Measurements from ENCODE around the gene TM4SF1.

DNA sequence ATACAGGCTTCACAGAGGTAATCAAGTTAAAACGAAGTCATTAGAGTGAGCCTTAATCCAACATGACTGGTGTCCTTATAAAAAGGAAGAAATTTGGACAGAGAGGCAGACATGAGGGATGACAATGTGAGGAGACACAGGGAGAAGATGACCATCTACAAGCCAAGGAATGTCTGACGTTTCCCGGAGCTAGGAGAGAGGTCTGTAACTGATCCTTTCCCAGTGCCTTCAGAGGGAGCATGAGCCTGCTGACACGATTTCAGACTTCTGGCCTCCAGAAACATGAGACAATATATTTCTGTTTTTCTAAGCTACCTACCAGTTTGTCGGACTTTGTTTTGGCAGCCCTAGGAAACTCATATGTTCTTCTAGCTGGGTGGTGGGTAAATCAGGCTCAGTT lies 15.1 kb downstream of the TM4SF1 start:
- TF ChIP-seq POLR2A (IDR thresholded peaks at IDR 0.05), result no peak
- TF ChIP-seq, protein P1, sequence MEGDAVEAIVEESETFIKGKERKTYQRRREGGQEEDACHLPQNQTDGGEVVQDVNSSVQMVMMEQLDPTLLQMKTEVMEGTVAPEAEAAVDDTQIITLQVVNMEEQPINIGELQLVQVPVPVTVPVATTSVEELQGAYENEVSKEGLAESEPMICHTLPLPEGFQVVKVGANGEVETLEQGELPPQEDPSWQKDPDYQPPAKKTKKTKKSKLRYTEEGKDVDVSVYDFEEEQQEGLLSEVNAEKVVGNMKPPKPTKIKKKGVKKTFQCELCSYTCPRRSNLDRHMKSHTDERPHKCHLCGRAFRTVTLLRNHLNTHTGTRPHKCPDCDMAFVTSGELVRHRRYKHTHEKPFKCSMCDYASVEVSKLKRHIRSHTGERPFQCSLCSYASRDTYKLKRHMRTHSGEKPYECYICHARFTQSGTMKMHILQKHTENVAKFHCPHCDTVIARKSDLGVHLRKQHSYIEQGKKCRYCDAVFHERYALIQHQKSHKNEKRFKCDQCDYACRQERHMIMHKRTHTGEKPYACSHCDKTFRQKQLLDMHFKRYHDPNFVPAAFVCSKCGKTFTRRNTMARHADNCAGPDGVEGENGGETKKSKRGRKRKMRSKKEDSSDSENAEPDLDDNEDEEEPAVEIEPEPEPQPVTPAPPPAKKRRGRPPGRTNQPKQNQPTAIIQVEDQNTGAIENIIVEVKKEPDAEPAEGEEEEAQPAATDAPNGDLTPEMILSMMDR (IDR thresholded peaks at IDR 0.05), result no peak
- TF ChIP-seq POLR2AphosphoS5 (IDR thresholded peaks at IDR 0.05; ENCODE audit: insufficient read depth in 1 of 2, low read depth in 1 of 2), result no peak

Data from vagina (tissue), 2 donors.